DMS79 treated with DMSO at 0.1 percent for 48 hours (cell line): ENCODE results near the gene PPFIBP2.

Source experiments
- DNase-seq: peaks from one replicate; lab custom pipeline; 2025; lab: John Stamatoyannopoulos, UW

The PPFIBP2 gene

DNA sequence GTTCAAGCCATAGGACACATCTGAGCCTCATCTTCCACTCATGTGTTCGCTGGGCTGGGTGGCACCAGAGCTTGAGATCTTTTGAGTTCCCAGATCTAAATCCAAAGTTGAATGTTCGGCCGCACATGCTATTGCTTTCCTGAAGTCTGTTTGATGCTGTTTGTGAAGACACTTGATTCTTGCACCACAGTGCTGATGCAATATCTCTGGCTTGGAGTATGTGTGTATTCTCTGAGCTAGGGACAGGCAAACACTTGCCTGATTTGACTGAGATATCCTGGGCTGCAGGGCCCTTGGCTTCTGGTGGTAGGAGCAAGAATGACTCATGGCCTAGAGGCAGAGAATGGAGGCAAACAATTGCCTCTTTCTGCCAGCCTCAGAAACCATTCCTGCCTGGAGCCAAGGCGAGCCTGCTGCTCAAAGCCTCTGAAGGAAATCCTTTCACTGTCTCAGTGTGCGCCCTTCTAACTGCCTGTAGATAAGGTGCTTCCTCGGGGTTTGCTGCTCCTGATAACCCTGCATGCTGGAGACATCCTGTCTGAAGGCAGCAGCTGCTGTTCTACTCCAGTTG, 86.5 kb downstream of the PPFIBP2 start:
- DNase-seq = peak; percentile 13

DNA sequence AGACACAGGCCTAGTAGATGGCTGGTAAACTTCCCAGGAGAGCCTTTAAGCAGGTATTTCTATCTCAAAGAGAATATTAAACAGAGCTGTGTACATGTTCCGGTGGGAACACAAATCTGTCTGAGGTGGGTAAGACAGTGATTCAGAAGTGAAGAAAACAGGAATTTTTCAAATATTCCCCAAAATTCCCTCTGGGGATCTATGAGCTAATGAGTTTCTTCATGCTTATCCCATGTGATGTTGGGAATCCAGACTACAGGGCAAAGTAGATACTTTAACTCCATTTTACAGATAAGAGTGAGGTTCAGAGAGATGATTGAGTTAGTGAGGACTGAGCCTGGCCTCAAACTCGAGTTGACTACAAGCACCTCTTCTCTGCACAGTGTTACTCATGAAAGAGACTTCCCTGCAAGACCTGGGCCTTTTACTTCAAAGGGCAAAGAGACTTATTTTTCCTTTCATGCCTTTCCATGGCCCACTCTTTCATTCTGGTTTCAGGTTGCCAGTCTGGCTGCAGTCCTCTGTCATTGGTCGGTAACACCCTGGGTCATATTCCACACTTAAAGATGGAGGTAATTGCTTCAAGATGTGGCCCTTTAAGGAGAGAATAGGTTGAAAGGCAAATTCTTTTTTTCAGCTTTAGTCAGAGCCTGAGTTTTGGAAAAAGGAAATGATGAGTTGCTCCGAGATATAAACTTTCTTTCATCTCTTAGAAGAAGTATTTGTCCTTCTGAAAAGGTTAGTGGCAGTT, 89.4 kb downstream of the PPFIBP2 start:
- DNase-seq = peak; percentile 15

DNA sequence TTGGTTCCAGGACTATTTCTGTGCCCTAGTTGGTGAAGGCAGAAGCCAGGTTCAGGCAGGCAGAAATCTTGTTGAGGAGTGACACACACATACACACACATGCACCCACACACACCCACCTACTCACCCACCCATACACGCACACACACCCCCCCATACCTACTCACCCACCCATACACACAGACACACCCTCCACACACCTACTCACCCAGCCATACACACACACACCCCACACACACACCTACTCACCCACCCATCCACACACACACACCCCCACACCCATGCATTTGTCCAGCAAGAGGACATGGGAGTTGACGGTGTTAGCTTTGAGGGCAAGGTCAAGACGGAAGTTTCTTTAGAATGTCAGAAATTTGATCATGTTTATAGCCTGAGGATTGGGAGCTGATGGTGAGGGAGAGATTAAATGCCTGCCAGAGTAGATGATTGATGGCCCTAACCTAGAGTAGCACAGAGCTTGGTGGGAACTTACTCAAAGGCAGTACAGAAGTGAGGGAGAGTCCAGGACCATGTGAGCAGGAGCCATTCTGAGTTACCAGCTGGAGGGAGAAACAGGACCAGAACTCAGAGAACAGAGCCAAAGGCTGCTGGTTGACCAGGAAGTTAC, 90.6 kb downstream of the PPFIBP2 start:
- no peak for DNase-seq

DNA sequence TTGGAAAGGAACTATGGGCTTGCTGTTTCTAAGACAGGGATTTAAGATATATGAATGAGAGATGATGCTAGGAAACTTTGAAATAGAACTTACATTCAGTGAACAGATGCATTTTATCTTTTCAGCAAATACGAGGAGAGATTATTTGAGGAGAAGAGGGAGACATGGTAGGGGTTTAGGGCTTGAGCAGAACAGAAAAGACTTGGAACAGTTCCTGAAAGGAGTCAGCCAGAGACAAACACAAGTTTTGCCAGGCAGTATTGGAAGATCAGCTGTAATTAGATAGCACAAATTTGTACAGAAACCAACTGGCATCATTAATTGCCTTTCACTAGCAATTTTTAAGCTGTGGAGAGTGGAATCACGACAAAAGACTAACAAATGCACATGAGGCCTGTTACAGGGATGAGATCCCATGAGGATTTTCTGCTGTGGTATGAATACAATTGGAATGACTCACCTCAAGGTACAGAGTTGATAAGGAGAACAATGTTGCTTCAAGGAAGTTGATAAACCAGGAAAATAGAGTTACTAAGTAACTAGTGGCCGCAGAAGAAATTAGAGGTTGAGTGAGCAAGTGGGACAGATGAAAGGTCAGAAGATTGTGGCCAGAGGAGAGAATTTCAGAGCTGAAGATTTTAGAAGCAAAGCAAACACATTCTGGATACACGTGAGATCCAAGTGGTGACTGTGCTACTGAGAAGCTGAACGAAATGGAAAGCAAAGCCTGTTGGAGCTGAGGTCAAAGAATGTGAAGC, 91.6 kb downstream of the PPFIBP2 start:
- no peak for DNase-seq

DNA sequence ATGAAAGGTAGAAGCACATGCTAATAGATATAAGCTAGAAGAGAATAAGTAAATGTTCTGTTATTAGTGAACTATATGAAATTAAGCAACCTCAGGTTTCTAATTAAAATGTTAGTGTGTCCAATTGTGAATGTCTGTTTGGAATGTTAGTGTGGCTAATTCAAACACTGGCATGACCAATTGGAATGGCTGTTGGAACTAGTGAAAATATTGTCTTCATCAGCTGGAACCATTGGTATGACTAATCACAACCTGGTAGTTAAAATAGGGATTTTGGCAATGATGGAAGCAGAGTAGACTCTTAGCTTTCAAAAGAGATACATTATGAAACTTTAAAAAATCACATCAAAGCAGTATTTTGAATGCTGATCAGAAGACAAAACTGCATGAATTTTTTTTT, 92.7 kb downstream of the PPFIBP2 start:
- no peak for DNase-seq

DNA sequence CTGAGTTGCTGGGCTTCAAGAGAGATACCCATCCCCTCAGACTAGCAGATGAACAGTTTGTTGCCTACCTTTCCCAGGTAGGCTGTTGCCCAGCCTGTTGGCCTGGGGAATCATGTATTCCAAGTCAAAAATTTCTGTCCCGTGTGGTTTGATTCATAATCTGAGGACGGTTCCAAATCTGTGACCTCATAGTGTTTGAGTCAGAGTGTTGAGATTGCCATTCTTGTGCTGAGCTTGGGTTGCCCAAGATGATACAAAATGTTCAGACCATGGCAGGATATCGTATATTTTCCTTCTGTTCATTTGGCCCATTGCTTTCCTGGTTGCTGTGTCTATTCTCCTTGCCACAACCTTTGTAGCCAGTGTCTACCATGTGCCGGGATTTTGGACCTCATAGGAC, 95.2 kb downstream of the PPFIBP2 start:
- no peak for DNase-seq

DNA sequence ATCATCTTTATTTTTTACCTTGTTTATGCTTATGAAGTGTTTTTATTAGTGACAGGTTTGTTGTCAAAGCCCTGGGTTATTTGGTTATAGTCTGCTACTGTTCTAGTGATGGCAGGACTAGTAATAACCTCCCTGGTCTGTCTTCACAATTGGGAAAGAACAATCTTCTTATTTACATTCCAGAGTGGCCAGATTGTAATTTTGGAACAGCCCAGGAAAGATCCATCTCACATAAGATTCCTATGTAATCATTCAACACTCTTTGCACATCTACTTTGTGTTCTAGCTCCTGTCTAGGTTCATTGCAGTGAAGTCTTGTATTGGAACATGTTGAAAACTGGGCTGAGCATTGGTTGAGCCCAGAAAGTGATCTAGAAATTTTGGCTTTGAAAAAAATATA, 95.7 kb downstream of the PPFIBP2 start:
- no peak for DNase-seq

DNA sequence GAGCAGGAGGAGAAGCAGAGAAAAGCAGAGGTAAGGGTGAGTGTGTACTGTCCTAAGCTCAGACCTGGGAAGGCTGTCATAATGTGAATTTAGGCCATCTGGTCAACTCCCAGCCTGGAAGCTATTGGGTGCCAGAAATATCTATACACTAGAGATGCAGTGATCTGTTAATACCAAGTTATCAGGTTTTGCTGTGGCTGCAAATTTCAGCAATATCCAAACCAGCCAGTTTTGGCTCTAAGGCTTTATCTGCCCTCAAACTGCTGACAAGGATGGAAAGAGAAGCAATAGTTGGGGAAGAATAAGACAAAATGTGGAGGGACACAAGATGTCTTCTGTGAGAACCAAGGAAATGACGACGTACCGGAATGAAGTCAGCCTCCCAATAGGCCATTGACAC, 96.6 kb downstream of the PPFIBP2 start:
- no peak for DNase-seq

DNA sequence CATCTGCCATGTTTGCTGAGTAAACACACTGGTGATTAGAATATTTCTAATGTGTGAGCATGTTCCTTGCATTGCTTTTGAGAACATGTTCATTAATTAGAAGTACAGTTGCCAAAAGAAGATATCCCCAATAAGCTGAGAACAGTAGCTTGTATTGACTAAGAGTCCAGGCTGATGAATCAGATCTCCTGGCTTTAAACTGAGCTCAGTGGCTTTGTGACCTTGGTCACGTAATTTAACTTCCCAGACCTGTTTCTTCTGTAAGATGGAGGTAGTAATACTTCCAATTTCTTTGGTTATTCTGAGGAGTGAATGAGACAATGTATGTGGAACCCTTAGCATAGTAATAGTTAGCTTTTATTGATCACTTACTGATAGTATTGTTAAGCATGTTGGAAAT, 97.6 kb downstream of the PPFIBP2 start:
- DNase-seq = no peak

DNA sequence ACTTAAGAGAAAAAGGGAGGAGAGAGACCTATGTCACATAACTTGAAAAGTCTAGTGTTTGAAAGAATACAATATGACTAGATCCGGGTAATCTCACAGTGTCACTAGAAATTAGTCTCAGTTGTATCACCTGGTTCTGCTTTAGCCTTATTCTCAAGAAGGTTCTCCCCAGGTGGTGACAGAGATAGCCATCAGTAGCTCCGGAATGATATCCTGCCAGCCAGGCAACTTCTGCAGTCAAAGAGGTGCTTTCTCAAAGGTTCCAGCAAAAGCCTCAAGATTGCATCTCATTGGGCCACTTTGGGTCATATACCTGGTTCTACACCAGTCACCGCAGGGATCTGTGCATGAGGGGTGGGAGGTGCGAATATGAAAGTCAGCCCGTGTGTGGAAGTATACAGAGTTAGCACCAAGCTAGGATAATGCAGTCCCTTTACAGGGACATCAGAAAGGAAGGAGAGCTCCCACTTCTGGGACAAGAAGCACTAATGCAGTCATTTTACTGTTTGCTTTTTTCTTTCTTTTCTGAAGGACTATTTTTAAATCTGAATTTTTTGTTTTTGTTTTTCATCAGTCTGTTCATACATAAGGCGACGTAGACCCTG, 98.4 kb downstream of the PPFIBP2 start:
- DNase-seq = no peak

DNA sequence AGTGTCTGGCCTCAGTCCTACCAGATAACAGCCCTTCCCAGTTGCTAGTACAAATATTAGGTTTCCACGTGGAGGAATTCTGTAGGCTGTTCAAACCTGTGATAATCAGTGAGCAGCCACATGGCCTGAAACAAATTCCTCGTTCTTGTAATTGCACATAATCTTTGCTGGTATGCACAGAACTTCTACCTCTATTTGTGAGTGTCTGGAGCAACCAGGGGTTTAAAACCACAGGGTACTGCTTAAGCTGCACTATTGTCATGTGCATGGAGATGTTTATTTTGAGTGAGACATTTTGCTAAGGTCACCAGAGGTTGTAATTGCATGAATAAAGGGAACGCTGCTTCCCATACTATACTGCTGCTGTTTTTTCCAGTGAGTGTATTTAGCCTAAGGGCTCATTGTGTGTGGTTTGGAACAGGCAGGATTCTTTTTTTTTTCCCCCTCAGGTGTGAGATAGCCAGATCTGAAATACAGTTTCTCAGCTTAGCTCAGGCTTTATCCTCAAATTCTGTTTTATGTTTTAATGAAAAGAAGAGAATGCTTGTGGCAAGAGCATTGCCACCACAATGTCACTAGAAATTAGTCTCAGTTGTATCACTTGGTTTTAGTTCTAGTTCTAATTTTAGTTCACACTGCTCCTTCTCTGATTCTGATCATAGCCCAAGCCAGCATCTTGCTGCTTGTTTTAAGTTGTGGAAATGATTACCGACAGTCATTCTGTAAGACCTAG, 99.0 kb downstream of the PPFIBP2 start:
- DNase-seq = no peak

DNA sequence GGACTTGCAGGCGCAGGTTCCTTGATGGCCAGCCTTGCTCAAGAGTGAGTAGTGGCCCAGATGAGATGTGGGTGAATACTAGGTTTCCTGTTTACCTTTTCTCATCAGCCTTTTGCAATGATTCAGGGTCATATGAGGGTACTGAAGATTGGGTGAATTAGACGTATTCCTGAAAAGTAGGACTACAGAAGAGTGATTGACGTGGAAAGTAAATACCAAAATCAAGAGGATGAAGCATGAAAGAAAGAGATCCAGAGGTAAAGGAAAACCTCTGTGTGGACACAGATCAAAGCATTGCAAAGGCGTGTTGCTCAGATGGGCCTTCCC, 99.6 kb downstream of the PPFIBP2 start:
- no peak for DNase-seq

DNA sequence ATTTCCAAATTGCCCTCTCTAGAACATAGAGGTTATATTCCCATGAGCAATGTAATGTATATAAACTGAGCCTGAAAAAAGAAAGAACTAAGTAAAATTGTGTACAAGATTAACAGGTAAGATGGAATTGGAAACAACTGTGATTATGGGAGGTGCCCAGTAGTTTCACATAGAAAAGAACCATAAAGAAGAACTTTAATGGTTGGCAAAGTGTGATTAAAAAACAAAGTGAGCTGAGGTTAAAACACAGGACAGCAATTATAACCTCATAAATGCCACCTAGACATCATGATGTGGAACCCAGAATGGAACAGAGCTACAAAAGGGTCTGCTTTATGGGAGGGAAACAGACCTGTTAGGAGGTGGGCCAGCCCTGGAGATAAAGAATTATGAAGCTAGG, 100.9 kb downstream of the PPFIBP2 start:
- DNase-seq = no peak

DNA sequence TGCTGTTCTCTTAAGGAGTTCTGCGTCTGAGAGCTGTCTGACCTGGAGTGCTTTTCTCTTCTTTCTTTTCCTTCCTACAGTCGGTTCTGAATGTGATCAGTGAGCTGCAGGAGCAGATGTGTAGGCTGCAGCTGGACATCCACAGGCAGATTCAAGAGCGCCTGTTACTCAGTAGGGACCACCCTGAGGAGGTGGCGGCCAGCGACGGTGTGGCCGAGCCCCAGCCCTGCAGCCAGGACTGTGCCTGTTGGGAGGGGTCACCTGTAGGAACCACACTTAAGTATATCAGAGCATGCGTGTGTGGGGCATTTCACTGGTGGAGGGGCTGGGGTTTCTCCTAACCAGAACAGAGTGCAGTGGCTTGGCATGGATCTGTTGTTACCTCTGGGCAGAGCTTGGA, 103.2 kb downstream of the PPFIBP2 start:
- DNase-seq = peak; percentile 4

DNA sequence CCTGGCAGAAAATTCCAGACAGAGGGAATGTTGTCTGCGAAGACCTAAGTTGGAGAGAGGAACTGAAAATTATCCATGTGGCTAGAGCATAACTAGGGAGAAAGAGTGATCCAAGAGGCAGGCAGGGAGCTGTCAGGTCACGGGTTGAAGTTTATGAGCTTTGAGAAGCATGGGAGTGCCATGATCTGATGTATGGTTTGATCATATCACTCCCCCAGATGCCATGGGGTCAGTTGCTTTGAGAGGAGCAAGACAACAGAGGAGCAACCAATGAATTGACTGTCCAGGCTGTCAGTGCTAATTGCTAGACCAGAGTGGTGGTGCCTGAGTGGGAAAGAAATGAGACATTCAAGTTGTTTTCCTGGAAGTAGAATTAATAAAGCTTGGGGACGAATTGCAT, 105.5 kb downstream of the PPFIBP2 start:
- DNase-seq = no peak

DNA sequence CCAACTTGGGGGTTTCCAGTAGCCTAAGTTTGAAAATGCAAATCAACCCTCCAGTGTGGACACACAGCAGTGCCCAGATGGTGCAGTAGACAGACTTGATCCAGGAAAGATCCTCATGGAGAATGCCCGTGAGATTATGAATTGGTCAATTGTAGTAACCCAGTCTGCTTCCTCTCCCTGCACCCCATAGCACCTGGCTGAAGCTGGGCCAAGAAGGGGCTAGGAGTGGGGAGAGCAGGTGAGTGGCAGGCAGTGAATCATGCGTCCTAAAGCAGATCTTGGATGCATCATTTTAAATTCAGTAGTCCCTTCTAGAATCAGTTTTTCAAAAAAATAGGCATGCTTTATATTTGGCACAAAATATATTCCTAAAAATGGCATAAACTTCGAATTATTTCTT, 107.3 kb downstream of the PPFIBP2 start:
- DNase-seq = no peak

DNA sequence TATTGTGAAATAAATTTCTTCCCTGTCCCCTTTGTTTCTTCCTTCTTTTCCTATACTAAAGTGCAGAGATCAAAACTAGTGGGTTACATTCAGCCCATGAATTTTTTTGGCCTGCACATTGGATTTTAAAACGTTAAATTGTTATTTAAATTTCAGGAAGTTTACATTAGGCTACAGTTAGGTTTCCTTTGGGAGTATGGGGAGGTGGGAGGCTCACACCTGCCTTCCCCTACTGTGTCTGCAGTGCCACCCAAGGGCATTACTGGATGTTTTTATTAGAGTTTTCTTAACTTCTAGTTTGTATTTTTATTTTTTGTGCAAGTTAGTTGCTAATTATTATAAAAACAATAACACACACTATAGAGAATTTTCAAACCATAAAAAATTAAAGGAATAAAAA, 107.8 kb downstream of the PPFIBP2 start:
- no peak for DNase-seq

DNA sequence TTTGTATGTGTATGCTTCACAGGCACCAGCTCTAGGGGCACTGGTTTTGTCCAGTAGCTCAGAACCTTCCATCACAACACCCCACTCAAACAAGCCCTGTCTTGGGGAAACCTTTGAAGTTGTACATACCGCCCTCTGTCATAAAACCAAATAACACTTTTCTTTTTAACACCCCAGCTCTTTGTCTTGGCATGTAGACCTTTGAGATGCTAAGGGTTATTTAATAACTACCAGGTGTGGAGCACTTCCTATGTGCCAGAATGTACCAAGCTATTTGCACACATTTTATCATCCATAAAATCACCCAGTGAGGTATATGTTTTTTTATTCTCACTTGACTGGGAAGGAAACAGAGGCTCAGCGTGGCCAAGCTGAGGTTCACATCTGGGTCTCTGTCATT, 108.9 kb downstream of the PPFIBP2 start:
- no peak for DNase-seq

DNA sequence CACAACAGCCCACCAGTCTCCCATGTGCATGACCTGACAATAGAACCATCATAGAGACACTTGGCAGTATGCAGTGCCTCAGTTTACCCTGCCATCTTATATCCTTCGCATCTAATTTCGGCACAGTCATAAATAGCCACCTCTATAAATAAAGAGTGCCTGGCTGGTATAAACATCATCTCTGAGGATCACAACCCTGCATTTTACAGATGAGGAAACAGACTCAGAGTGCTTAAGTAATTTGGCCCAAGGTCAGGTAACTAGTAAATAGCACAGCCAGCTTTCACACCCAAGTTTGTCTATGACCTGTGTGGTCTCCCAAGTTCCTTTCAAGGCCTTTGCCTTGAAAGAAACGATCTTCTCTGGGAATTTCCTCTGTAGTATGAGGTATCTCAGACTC, 114.9 kb downstream of the PPFIBP2 start:
- no peak for DNase-seq

DNA sequence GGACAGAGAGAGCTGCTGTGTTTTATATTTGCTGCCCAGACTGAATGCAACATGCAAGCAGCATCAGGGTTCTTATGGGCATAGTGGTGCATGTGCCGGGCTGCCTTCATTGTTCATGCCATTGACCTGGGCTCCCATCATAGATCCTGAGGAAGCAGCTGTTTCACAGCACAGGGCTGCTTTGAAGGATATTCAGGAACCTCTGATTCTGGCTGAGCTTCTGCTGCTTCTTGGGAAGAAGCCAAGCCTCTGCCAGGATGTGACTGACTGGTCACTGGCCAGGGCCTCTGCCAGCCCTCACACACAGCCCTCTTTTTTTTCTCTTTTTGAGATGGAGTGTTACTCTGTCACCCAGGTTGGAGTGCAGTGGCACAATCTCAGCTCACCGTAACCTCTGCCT, 116.2 kb downstream of the PPFIBP2 start:
- no peak for DNase-seq

DNA sequence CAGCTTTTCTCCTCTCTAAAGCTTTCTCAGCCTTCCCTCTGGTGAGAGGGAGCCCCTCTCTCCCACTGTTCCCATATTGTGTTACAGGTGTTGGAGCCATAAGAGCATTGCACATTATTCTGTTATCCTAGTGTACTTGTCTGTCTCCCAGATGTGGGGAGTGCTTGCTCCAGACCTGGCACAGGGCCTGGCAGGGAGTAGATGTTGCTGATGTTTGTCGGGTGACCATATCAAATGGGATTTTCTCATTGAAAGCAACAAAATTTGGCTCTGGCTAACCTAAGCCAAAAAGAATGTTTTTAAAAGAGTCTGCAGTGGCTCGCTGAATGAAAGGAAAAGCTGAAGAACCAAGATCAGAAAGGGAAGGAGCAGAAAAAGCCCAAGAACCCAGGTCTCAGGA, 118.4 kb downstream of the PPFIBP2 start:
- no peak for DNase-seq

DNA sequence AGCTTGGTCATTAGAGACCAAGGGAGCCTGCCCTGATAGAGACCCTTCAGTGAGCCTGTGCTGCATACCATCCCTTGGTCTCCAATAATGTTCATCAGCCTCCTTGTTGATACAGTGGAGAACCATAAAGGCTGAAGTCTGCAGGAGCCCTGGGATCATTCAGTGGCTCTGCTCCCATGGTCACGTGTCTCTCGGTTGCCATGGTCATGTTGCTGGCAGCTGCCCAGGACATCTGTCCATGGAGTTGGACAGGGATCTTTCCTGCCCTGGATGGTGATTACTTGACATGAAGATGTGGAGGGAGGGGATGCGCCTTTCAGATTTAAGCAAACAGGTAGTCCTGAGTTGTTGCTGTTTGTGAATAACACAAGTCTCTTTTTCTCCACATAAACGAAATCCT, 121.3 kb downstream of the PPFIBP2 start:
- DNase-seq = no peak
